Endothelial cell of umbilical vein (primary cell): ENCODE data around the gene RHAG. TPM values are rescaled to one million over a fixed set of nuclear protein-coding genes. Genes with fewer than 3 reads are reported as not detected.

Experiments used
- BruUV-seq: library from RNA; stranded (reverse); fragments of 400-500 nt; replicated peaks from 2 replicates; lab custom pipeline; 2021; lab: Mats Ljungman, UMichigan
- CTCF ChIA-PET: fragments of 300-600, 350-600 bp; sonication (Branson Sonifier 250); formaldehyde crosslinking; loops from one replicate; lab custom pipeline; 2021; ENCODE audit warnings: antibody characterized with exemption, inconsistent platforms; lab: Charles Lee
- POLR2A ChIA-PET: fragments of 300-600, 350-600 bp; sonication (Branson Sonifier 250); formaldehyde crosslinking; loops from one replicate; lab custom pipeline; 2021; ENCODE audit warnings: antibody characterized with exemption, inconsistent platforms; lab: Charles Lee
- DNase-seq: peaks from one replicate; pipeline ENCODE4 v3.0.0-alpha.2; 2011; ENCODE audit warnings: low read depth, low spot score
- FAIRE-seq: peaks from 2 replicates; lab custom pipeline; 2011; peaks lifted over from hg19 to GRCh38; lab: Jason Lieb, UNC
- H2AFZ ChIP-seq: 2 replicates; pipeline ENCODE4 v1.6.0; 2012; ENCODE audit warnings: low read depth, low read length, control low read depth, inconsistent platforms
- H3K27ac ChIP-seq: 2 replicates; pipeline ENCODE4 v1.5.1; 2011; ENCODE audit warnings: low read depth, mild to moderate bottlenecking, control low read depth, low read length, moderate library complexity; ENCODE audit not compliant: insufficient read depth
- H3K27me3 ChIP-seq, 2 experiments: 2 replicates each; pipeline versions ENCODE4 v1.6.0 to v1.6.1; 2011; ENCODE audit warnings: low read length in 2 of 2, mixed read lengths in 1 of 2; ENCODE audit not compliant: control insufficient read depth in 2 of 2, insufficient read depth in 2 of 2
- H3K36me3 ChIP-seq, 2 experiments: 2 replicates in 1 of 2; 3 replicates in 1 of 2; pipeline ENCODE4 v1.5.1; 2011; ENCODE audit warnings: low read length in 2 of 2, mild to moderate bottlenecking in 1 of 2, moderate library complexity in 1 of 2; ENCODE audit not compliant: control insufficient read depth in 2 of 2, insufficient read depth in 2 of 2; ENCODE audit errors: extremely low read depth in 1 of 2
- H3K4me1 ChIP-seq: 3 replicates; pipeline ENCODE4 v1.5.1; 2011; ENCODE audit warnings: mild to moderate bottlenecking, low read length; ENCODE audit not compliant: control insufficient read depth, insufficient read depth; ENCODE audit errors: extremely low read depth
- H3K4me2 ChIP-seq: 2 replicates; pipeline ENCODE4 v1.6.1; 2011; ENCODE audit warnings: low read length, control low read depth, mixed read lengths; ENCODE audit not compliant: insufficient read depth
- H3K4me3 ChIP-seq, 3 experiments: fragments of 200-600 bp in 1 of 3; sonication (generic), shearing (Covaris generic) in 1 of 3; replicated peaks in 1 of 3; 2 replicates each; pipeline ENCODE4 v1.5.1; 2011 to 2016; ENCODE audit warnings: control low read depth in 3 of 3, low read length in 3 of 3, mild to moderate bottlenecking in 2 of 3, inconsistent platforms in 1 of 3, low read depth in 1 of 3, moderate library complexity in 1 of 3; ENCODE audit not compliant: insufficient read depth in 1 of 3
- H3K79me2 ChIP-seq: 2 replicates; pipeline ENCODE4 v1.6.0; 2012; ENCODE audit warnings: low read length, inconsistent platforms; ENCODE audit not compliant: control insufficient read depth, insufficient read depth
- H3K9ac ChIP-seq: replicated peaks from 2 replicates; pipeline ENCODE3; 2011; ENCODE audit warnings: low read length, control low read depth; ENCODE audit not compliant: insufficient read depth; ENCODE audit errors: extremely low read depth
- H3K9me1 ChIP-seq: replicated peaks from 3 replicates; pipeline ENCODE4 v1.6.0; 2011; ENCODE audit warnings: mild to moderate bottlenecking, low read length; ENCODE audit not compliant: control insufficient read depth, insufficient read depth; ENCODE audit errors: extremely low read depth
- H3K9me3 ChIP-seq: replicated peaks from 2 replicates; pipeline ENCODE4 v1.5.1; 2012; ENCODE audit warnings: low read length, inconsistent platforms; ENCODE audit not compliant: control insufficient read depth, insufficient read depth
- H4K20me1 ChIP-seq: replicated peaks from 2 replicates; pipeline ENCODE3; 2011; ENCODE audit warnings: mild to moderate bottlenecking, low read length; ENCODE audit not compliant: control insufficient read depth, insufficient read depth; ENCODE audit errors: extremely low read depth
- EZH2 ChIP-seq: IDR thresholded peaks from 2 replicates; pipeline ENCODE4 v1.6.1; 2012; ENCODE audit warnings: borderline replicate concordance, low read depth, mild to moderate bottlenecking, moderate library complexity, low read length, inconsistent platforms; ENCODE audit not compliant: severe bottlenecking
- FOS ChIP-seq: IDR thresholded peaks from 2 replicates; pipeline ENCODE4 v1.6.1; 2011; ENCODE audit warnings: mild to moderate bottlenecking, low read length, moderate library complexity, borderline replicate concordance; ENCODE audit not compliant: insufficient read depth
- GATA2 ChIP-seq: IDR thresholded peaks from 2 replicates; pipeline ENCODE4 v1.7.0; 2011; ENCODE audit warnings: low read depth, mild to moderate bottlenecking, moderate library complexity, mixed read lengths, low read length; ENCODE audit not compliant: insufficient read length, insufficient read depth
- JUN ChIP-seq: IDR thresholded peaks from 2 replicates; pipeline ENCODE4 v1.6.1; 2011; ENCODE audit warnings: borderline replicate concordance, low read depth; ENCODE audit not compliant: insufficient read length, insufficient read depth
- MYC ChIP-seq: IDR thresholded peaks from one replicate; pipeline ENCODE4 v1.6.1; 2011; ENCODE audit warnings: mild to moderate bottlenecking, low read depth, low read length
- POLR2A ChIP-seq: IDR thresholded peaks from 2 replicates; pipeline ENCODE4 v1.6.1; 2012; ENCODE audit warnings: low read depth, mild to moderate bottlenecking, control low read depth, low read length
- POLR2AphosphoS5 ChIP-seq: IDR thresholded peaks from 2 replicates; pipeline ENCODE4 v1.6.1; 2012; ENCODE audit warnings: low read depth, mild to moderate bottlenecking, control low read depth, low read length, moderate library complexity; ENCODE audit not compliant: insufficient read depth
- dilution Hi-C: fragments of 300-500 bp; cut with MboI; formaldehyde crosslinking; loops from one replicate; pipeline ENCODE4 v1.15.0; 2019; ENCODE audit warnings: low sequenced_read_pairs; ENCODE audit not compliant: extremely low pct_ligation_motif_present
- intact Hi-C: fragments of 100-400 bp; cut with micrococcal nuclease; formaldehyde crosslinking; loops from one replicate; pipeline ENCODE4 v1.10.0; 2022
- polyA plus RNA-seq, 4 experiments: library from polyadenylated mRNA; depleted of rRNA in 3 of 4; stranded (reverse) in 3 of 4; unstranded in 1 of 4; fragments of >200 nt; gene quantifications; 2 replicates each; pipeline versions ENCODE4 v1.2.1 to v1.2.3, GENCODE V29; 2011 to 2012; ENCODE audit warnings: missing spikeins in 1 of 4
- total RNA-seq: library from RNA; stranded (reverse); gene quantifications from 2 replicates; pipeline ENCODE4 v1.2.3, GENCODE V29; 2021
- TF ChIP-seq, protein P1 (sequence below), 2 donors: IDR thresholded peaks; 1 replicate in 1 of 2; 2 replicates in 1 of 2; pipeline ENCODE4 v1.5.1; 2011; ENCODE audit warnings: low read length in 2 of 2, mild to moderate bottlenecking in 2 of 2, moderate library complexity in 2 of 2, control low read depth in 1 of 2, inconsistent platforms in 1 of 2, low read depth in 1 of 2; ENCODE audit not compliant: insufficient read depth in 1 of 2; ENCODE audit errors: extremely low read depth in 1 of 2
- TF ChIP-seq, protein P2 (sequence below): IDR thresholded peaks from 2 replicates; pipeline ENCODE4 v1.6.1; 2011; ENCODE audit not compliant: insufficient read depth, insufficient read length

Gene RHAG
- total and polyA plus RNA-seq, 2 donors (not counting 3 experiments of a cell fraction or from before 2014, with no cell fraction given): not detected

DNA sequence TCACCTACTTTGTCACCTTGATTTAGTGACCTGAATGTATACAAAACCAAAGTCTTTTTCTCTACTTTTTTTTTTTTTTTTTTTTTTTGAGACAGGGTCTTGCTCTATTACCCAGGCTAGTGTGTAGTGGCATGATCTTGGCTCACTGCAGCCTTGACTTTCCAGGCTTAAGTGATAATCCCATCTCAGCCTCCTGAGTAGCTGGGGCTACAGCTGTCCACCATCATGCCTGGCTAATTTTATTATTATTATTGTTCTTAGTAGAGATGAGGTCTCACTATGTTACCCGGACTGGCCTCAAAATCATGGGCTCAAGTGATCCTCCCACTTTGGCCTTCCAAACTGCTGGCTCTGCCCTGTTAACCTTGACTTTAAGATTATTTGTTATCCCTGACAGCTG lies 39.2 kb upstream of the RHAG start:
- H4K20me1 ChIP-seq: no peaks in the 10 kb centered on the region
- H3K27me3 ChIP-seq: no peaks in the 10 kb centered on the region
- DNase-seq (no peak), FAIRE-seq (no peak)
- no peak for TF ChIP-seq GATA2
- TF ChIP-seq POLR2A: no peak
- TF ChIP-seq POLR2AphosphoS5: no peak
- no peak for TF ChIP-seq EZH2
- TF ChIP-seq FOS: no peak
- no peak for TF ChIP-seq MYC
- TF ChIP-seq, protein P1, sequence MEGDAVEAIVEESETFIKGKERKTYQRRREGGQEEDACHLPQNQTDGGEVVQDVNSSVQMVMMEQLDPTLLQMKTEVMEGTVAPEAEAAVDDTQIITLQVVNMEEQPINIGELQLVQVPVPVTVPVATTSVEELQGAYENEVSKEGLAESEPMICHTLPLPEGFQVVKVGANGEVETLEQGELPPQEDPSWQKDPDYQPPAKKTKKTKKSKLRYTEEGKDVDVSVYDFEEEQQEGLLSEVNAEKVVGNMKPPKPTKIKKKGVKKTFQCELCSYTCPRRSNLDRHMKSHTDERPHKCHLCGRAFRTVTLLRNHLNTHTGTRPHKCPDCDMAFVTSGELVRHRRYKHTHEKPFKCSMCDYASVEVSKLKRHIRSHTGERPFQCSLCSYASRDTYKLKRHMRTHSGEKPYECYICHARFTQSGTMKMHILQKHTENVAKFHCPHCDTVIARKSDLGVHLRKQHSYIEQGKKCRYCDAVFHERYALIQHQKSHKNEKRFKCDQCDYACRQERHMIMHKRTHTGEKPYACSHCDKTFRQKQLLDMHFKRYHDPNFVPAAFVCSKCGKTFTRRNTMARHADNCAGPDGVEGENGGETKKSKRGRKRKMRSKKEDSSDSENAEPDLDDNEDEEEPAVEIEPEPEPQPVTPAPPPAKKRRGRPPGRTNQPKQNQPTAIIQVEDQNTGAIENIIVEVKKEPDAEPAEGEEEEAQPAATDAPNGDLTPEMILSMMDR (IDR thresholded peaks at IDR 0.05; ENCODE audit: extremely low read depth in 1 of 2, insufficient read depth in 1 of 2, low read depth in 1 of 2, low read length in 2 of 2): no peak
- no peak for TF ChIP-seq JUN
- TF ChIP-seq, protein P2, sequence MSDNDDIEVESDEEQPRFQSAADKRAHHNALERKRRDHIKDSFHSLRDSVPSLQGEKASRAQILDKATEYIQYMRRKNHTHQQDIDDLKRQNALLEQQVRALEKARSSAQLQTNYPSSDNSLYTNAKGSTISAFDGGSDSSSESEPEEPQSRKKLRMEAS: no peak
- dilution Hi-C loops: no loop called here
- no peak overlapping the region for H3K27ac ChIP-seq
- H3K9ac ChIP-seq: no peak overlapping the region
- BruUV-seq: no TSS peak
- POLR2A ChIA-PET: no interaction called here
- H3K36me3 ChIP-seq: no peaks in the 10 kb centered on the region
- H3K4me2 ChIP-seq: no peak overlapping the region
- H2AFZ ChIP-seq: no peak overlapping the region
- H3K4me3 ChIP-seq: no peak overlapping the region
- peaks cover 2% of the 10 kb centered on the region for H3K4me1 ChIP-seq
- no peaks in the 10 kb centered on the region for H3K9me3 ChIP-seq
- no peaks in the 10 kb centered on the region for H3K79me2 ChIP-seq
- intact Hi-C loops: no loop called here
- CTCF ChIA-PET: no interaction called here
- H3K9me1 ChIP-seq: no peaks in the 10 kb centered on the region
